Fibroblast of mammary gland (primary cell): ENCODE measurements around the gene RRM2.

ENCODE experiments used
- DNase-seq: peaks from one replicate; pipeline ENCODE4 v3.0.0-alpha.2; 2010; ENCODE audit warnings: low read depth
- H3K4me3 ChIP-seq: 2 replicates; pipeline ENCODE4 v1.5.1; 2011; ENCODE audit warnings: low read depth, mild to moderate bottlenecking, low read length, moderate library complexity; ENCODE audit not compliant: control insufficient read depth
- TF ChIP-seq, protein P1 (sequence below): conservative IDR thresholded peaks from 2 replicates; pipeline ENCODE4 v1.5.1; 2011; ENCODE audit warnings: low read depth, low read length, inconsistent platforms; ENCODE audit not compliant: control insufficient read depth, insufficient read depth

Gene RRM2

GRCh38 chr2:10172033-10172871 is 49.7 kb downstream of the RRM2 start:
- no peak for DNase-seq
- TF ChIP-seq, protein P1, sequence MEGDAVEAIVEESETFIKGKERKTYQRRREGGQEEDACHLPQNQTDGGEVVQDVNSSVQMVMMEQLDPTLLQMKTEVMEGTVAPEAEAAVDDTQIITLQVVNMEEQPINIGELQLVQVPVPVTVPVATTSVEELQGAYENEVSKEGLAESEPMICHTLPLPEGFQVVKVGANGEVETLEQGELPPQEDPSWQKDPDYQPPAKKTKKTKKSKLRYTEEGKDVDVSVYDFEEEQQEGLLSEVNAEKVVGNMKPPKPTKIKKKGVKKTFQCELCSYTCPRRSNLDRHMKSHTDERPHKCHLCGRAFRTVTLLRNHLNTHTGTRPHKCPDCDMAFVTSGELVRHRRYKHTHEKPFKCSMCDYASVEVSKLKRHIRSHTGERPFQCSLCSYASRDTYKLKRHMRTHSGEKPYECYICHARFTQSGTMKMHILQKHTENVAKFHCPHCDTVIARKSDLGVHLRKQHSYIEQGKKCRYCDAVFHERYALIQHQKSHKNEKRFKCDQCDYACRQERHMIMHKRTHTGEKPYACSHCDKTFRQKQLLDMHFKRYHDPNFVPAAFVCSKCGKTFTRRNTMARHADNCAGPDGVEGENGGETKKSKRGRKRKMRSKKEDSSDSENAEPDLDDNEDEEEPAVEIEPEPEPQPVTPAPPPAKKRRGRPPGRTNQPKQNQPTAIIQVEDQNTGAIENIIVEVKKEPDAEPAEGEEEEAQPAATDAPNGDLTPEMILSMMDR, result no peak
- no peak overlapping the region for H3K4me3 ChIP-seq

- TF ChIP-seq, protein P1, result no peak
- H3K4me3 ChIP-seq, result no peak overlapping the region
- DNase-seq, result no peak
These were observed 50.9 kb downstream of the RRM2 start for GRCh38 chr2:10173258-10174005.

- DNase-seq, result no peak
- H3K4me3 ChIP-seq, result no peak overlapping the region
- TF ChIP-seq, protein P1, result no peak
These were observed 51.6 kb downstream of the RRM2 start for GRCh38 chr2:10174173-10174572.

DNA sequence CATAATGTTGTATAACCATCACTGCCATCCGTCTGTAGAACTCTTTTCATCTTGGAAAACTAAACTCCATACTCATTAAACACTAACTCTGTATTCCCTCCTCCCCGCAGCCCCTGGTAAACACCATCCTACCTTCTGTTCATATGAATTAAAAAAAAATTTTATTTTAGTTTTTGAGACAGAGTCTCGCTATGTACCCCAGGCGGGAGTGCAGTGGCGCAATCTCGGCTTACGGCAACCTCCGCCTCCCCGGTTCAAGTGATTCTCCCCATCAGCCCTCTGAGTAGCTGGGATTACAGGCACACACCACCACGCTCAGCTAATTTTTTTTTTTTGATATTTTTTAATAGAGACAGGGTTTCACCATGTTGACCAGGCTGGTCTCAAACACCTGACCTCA is 52.9 kb downstream of the RRM2 start:
- TF ChIP-seq, protein P1, result no peak
- DNase-seq, result no peak

DNA sequence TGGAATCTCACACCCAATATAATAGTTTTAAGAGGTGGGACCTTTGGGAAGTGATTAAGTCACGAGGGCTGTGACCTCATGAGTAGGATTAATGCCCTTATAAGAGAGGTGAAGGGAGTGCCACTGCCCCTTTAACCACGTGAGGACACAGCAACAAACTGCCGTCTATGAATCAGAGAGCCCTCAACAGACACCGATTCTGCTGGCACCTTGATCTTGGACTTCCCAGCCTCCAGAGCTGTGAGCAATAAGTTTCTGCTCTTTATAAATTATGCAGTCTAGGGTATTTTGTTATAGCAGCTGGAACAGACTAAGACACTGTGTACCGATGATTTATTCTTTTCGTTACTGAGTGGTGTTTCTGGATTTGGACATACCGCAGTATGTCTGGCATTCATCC is 56.2 kb downstream of the RRM2 start:
- no peak for DNase-seq
- TF ChIP-seq, protein P1, result no peak
- no peak overlapping the region for H3K4me3 ChIP-seq

More for the DNA sequence above, 52.9 kb downstream of the RRM2 start:
- no peak overlapping the region for H3K4me3 ChIP-seq

- TF ChIP-seq, protein P1, result no peak
- DNase-seq, result no peak
- H3K4me3 ChIP-seq, result no peak overlapping the region
These were observed 56.9 kb downstream of the RRM2 start for GRCh38 chr2:10179422-10179821.
